HG02840 (cell line): Measurements from ENCODE around the gene GBX2.

Experiments used
- ATAC-seq: cut with Tn5 transposase; IDR thresholded peaks from one replicate; pipeline ENCODE4 v1.9.1; 2021; ENCODE audit warnings: mild to moderate bottlenecking, moderate library complexity, moderate number of reproducible peaks; ENCODE audit not compliant: unreplicated experiment, low FRiP score

Gene GBX2

DNA sequence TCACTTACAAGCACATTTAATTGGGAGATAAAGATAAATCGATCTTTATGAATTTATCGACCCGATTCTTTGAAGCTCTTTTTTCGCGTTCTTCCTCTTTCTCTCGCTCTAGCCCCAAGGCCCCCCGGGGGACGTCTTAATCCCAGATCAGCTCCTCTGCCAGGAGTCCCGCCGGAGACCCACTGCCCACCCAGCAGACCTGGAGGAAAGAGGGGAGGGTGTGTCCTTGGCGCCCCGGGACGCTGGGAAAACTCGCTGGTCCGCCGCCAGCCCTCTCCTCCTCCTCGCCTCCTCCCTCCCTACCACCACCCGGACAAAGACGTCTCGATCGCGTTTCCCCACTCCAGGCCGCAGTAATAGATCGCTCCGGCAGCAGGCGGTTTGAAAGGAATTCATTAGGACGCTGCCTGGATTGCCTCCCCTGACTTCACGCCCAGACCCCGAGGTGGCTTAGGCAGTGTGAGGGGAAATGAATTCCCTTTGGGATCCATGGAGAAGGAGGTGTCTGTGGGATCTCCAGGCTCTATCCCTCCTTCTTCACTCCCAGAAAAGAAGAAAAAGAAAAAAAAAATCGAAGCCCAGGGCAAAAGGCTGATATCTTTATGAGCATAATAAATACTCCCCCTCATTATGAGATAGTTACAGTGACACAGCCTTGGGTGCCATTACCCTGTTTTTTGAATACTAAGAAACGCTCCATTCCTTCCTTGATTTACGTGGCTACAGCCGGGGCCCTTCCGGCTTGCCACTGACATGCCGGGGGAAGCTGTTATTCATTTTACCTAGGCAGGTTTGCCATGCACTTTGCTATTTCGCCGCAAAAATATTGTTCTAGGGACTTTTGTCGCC, 1.8 kb upstream of the GBX2 start:
- ATAC-seq, result no peak

- ATAC-seq, result no peak
Observed at GRCh38 chr2:236169151-236169721, 1.1 kb upstream of the GBX2 start.

- no peak for ATAC-seq
Observed at GRCh38 chr2:236167297-236168109, 683 bp downstream of the GBX2 start.

- ATAC-seq, result no peak
Observed at GRCh38 chr2:236166796-236167296, 1.3 kb downstream of the GBX2 start.

GRCh38 chr2:236165842-236166795, 2.1 kb downstream of the GBX2 start:
- ATAC-seq, result no peak

GRCh38 chr2:236164925-236165841, 3.0 kb downstream of the GBX2 start:
- no peak for ATAC-seq

DNA sequence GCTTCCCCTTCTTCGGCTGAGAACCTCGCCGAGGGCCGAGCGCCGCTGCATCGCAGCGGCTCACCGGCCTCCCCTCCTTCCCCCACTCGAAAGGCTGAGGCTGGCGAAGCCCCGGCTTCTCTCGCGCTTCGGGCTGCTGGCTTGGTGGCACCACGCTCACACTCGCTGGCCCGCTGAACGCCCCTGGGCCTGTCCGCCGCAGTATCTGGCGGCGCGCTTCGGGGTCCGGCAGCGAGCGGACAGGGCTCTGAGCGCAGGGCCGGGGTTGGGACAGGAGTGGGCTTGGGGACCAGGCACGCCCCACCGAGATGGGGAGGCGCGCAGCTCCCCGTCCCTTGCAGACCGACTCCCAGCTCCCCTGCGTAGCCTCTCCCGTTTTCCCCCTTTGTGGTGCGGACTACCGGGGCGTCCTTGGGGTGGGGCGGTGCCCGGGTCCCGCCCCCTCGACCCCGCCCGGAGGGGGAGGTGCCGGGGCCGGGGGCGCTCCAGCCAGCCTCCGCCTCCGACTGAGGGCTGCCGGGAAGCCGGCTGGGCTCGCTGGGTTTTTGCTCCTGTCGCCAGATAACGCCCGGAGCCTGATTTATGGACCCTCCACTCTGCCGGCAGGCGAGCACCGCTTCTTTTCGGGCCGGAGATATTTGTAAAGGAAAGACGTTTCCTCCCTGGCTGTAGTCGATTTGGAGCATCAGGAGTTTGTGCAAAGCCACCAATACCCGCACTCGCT, 3.8 kb downstream of the GBX2 start:
- no peak for ATAC-seq

GRCh38 chr2:236163471-236164200, 4.5 kb downstream of the GBX2 start:
- no peak for ATAC-seq

DNA sequence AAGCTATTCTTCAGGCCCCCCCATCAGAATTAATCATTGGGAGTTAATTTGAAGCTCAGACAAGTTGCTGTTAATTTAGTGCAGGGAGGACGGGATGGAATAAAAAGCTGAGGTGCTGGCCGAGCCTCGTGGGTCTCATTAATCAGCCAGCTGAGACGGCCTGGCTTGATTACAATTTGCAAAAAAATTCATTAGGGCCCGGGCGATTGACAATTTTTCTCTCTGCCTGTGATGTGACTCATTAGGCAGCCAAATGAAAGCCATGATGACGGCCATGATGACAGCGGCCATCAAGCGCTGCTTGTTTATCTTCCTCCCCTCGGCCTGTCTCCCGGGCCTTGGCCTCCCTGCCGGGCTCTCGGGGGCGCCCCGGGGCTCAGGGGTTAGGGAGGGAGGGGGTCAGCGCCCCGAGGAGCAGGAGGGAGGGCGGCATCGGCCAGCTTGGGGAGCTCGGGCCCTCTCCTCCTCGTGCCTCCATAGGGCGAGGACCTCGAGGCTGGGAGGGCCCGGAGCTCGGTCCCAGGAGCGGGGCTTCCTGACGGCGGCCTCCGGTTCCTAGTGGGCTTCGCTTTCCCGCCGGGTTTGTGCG, 5.2 kb downstream of the GBX2 start:
- no peak for ATAC-seq

DNA sequence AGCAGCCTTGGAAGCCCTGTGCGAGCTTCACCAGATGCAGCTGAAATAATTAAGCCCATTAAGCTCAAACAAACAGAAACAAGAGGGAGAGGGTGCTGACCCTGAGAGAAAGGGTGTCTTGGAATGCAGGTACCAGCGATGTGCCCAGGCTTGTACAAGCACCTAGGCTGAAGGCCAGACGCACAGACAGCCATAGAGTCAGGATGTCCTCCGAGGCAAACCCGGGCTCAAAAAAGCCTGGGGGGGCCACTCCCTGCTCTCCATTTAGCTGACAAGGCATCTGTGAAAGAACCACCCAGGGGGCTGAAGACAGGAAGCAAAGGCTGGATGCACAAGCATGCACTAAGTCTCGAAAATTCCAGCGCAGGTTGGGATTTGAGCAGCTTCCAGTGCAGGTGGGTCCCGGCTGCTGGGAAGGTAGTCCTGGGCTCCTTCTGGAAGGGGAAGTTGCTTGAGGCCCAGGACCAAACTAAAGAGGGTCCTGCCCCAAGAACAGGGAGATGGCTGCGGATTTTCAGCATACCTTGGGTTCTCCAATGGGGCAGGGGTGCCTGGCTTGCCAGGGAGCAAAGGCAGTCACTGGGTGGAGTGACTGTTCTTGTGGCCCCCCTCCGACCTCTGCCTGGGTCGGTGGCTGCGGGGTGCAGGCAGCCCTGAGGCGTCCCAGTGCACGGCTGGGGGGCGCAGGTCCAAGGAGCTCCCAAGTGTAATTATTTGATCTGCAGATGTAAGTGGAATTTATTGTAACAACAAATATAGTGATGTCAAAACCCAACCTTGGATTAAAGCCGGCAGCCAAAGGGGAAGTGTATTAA, 5.9 kb downstream of the GBX2 start:
- ATAC-seq, result no peak

GRCh38 chr2:236161531-236161930, 6.7 kb downstream of the GBX2 start:
- no peak for ATAC-seq

GRCh38 chr2:236161082-236161462, 7.1 kb downstream of the GBX2 start:
- no peak for ATAC-seq

GRCh38 chr2:236160366-236161081, 7.7 kb downstream of the GBX2 start:
- ATAC-seq, result no peak

DNA sequence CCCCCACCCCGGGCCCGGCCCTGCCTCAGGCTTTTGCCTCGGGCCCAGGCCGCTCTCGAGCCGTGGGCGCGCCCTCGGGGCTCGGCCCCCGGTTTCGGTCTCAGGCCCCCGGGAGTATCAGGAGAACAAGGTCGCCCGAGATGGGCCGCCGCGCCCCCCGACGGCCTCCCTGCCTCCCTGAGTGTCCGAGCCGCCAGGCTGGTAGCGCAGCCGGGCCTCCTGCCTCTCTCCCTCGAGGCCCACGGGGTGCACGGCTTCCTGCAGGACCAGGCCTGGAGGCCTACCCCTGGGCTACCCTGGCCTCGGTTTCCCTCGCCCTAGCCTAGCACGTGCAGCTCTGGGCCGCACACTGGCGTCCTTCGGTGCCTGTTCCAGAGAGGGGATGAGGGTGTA, 8.4 kb downstream of the GBX2 start:
- ATAC-seq, result no peak

DNA sequence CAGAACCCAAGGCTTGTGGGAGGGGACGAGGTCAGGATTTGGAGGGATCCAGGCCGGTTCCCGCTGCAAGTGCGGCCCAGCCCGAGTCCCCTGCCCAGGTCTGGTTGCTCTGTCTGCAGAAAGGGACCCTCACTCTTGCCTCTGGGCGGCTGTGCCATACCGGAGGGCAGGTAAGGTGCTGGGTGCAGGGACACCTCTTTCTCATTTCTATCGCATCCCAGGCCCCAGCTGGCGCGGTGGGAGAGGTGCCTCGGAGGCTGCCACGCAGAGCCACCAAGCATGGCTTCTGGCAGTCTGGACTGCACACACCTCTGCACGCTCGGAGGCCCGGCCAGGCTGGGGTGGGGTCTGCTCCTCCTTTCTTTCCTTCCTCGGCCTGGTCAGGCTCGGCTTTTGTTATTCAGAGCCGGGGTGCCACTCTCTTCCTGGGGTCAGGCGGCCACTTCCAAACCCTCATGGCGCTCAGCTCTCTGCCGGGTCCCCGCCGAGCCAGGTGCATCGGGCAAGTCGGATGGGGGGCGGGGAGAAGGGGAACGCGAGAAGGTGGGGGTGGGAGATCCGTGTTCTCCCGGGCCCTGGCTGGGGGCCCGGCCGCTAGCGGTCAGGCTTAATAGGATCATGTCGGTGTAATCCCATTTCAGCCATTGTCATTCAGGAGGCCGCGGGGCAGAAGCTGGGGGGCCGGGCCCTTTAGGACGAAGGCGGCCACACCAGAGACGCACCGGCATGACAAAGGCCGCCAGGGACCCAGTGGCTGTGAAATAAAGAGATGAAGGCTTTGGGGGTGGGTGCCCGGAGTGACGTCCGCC, 9.0 kb downstream of the GBX2 start:
- no peak for ATAC-seq
